ENCODE measurements around the gene MYO5C.

The MYO5C gene

GRCh38 chr15:52200831-52201365 lies 94.7 kb downstream of the MYO5C start:
- no peak overlapping the region for H3K4me3 ChIP-seq (ENCODE audit: control insufficient read depth, low read depth, low read length)
- TF ChIP-seq, protein P1, sequence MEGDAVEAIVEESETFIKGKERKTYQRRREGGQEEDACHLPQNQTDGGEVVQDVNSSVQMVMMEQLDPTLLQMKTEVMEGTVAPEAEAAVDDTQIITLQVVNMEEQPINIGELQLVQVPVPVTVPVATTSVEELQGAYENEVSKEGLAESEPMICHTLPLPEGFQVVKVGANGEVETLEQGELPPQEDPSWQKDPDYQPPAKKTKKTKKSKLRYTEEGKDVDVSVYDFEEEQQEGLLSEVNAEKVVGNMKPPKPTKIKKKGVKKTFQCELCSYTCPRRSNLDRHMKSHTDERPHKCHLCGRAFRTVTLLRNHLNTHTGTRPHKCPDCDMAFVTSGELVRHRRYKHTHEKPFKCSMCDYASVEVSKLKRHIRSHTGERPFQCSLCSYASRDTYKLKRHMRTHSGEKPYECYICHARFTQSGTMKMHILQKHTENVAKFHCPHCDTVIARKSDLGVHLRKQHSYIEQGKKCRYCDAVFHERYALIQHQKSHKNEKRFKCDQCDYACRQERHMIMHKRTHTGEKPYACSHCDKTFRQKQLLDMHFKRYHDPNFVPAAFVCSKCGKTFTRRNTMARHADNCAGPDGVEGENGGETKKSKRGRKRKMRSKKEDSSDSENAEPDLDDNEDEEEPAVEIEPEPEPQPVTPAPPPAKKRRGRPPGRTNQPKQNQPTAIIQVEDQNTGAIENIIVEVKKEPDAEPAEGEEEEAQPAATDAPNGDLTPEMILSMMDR (IDR thresholded peaks at IDR 0.05; ENCODE audit: control insufficient read depth, insufficient read depth, low read depth, low read length, missing control alignments): no peak
- no peak for DNase-seq (ENCODE audit: low read depth)

GRCh38 chr15:52199271-52199670 lies 96.3 kb downstream of the MYO5C start:
- TF ChIP-seq, protein P1 (IDR thresholded peaks at IDR 0.05; ENCODE audit: control insufficient read depth, insufficient read depth, low read depth, low read length, missing control alignments): no peak
- DNase-seq (ENCODE audit: low read depth): no peak
- no peak overlapping the region for H3K4me3 ChIP-seq (ENCODE audit: control insufficient read depth, low read depth, low read length)

GRCh38 chr15:52196891-52197290 lies 98.7 kb downstream of the MYO5C start:
- TF ChIP-seq, protein P1 (IDR thresholded peaks at IDR 0.05; ENCODE audit: control insufficient read depth, insufficient read depth, low read depth, low read length, missing control alignments): no peak
- no peak overlapping the region for H3K4me3 ChIP-seq (ENCODE audit: control insufficient read depth, low read depth, low read length)

GRCh38 chr15:52193791-52194190 lies 101.8 kb downstream of the MYO5C start:
- DNase-seq (ENCODE audit: low read depth): no peak
- H3K4me3 ChIP-seq (ENCODE audit: control insufficient read depth, low read depth, low read length): no peak overlapping the region
- TF ChIP-seq, protein P1 (IDR thresholded peaks at IDR 0.05; ENCODE audit: control insufficient read depth, insufficient read depth, low read depth, low read length, missing control alignments): no peak

More at GRCh38 chr15:52196891-52197290, 98.7 kb downstream of the MYO5C start:
- DNase-seq (ENCODE audit: low read depth): no peak

DNA sequence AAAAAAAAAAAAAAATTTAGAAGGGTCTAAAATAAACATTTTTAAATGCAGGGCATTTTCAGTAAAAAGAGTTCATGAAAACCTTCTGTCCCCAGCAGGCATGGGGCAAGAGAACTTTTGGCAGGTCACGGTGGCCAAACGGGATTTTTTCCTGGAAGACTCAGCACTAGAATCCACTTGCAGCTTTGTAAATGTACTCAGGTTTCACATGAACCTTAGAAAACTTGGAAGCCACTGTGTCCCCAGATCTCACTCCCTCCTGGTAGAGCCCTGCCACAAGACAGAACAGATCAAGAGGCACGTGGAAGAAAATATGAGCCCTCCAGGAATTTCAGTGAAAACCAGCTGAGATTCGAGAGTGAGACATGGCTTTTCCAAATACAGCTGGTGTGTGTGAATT lies 102.3 kb downstream of the MYO5C start:
- TF ChIP-seq, protein P1 (IDR thresholded peaks at IDR 0.05; ENCODE audit: control insufficient read depth, insufficient read depth, low read depth, low read length, missing control alignments): no peak
- DNase-seq (ENCODE audit: low read depth): no peak
- H3K4me3 ChIP-seq (ENCODE audit: control insufficient read depth, low read depth, low read length): no peak overlapping the region

- H3K4me3 ChIP-seq (ENCODE audit: control insufficient read depth, low read depth, low read length): no peak within 1 kb of the TSS
- no peak for DNase-seq (ENCODE audit: low read depth)
- TF ChIP-seq, protein P1 (IDR thresholded peaks at IDR 0.05; ENCODE audit: control insufficient read depth, insufficient read depth, low read depth, low read length, missing control alignments): no peak
Observed at GRCh38 chr15:52191207-52191606, 104.4 kb downstream of the MYO5C start, which contains the start of gene GNB5. GNB5 (minus strand) TSS chr15:52191392; CDS start chr15:52184676, 6,716 bp downstream.
